ENCODE measurements around the gene PIK3R1.

Gene PIK3R1

GRCh38 chr5:68225911-68226545, 10.5 kb downstream of the PIK3R1 start:
- Histone ChIP-seq H3K4me3 (ENCODE audit: low read depth in 1 of 2, low read length in 1 of 2) (no peak overlapping the region), H3K27ac (peak overlapping the region; percentile 72)

GRCh38 chr5:68226546-68227073, 11.1 kb downstream of the PIK3R1 start:
- peaks cover 52 to 62% of the 10 kb centered on the region in 2 experiments for H3K4me1 ChIP-seq (ENCODE audit: control insufficient read depth in 1 of 2, insufficient read depth in 1 of 2, low read depth in 1 of 2, low read length in 1 of 2)
- H3K27ac ChIP-seq: peak overlapping the region; percentile 72
- no peaks in the 10 kb centered on the region for H3K9me3 ChIP-seq
- no peak overlapping the region for H3K4me3 ChIP-seq (ENCODE audit: low read depth in 1 of 2, low read length in 1 of 2)
- peaks cover 16% of the 10 kb centered on the region for H3K36me3 ChIP-seq
- TF ChIP-seq, protein P1, sequence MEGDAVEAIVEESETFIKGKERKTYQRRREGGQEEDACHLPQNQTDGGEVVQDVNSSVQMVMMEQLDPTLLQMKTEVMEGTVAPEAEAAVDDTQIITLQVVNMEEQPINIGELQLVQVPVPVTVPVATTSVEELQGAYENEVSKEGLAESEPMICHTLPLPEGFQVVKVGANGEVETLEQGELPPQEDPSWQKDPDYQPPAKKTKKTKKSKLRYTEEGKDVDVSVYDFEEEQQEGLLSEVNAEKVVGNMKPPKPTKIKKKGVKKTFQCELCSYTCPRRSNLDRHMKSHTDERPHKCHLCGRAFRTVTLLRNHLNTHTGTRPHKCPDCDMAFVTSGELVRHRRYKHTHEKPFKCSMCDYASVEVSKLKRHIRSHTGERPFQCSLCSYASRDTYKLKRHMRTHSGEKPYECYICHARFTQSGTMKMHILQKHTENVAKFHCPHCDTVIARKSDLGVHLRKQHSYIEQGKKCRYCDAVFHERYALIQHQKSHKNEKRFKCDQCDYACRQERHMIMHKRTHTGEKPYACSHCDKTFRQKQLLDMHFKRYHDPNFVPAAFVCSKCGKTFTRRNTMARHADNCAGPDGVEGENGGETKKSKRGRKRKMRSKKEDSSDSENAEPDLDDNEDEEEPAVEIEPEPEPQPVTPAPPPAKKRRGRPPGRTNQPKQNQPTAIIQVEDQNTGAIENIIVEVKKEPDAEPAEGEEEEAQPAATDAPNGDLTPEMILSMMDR (IDR thresholded peaks at IDR 0.05): no peak
- no peaks in the 10 kb centered on the region for H3K27me3 ChIP-seq

More at GRCh38 chr5:68225911-68226545, 10.5 kb downstream of the PIK3R1 start:
- Histone ChIP-seq H3K27me3 (no peaks in the 10 kb centered on the region), H3K9me3 (no peaks in the 10 kb centered on the region), H3K4me1 (ENCODE audit: control insufficient read depth in 1 of 2, insufficient read depth in 1 of 2, low read depth in 1 of 2, low read length in 1 of 2) (peaks cover 52 to 62% of the 10 kb centered on the region in 2 experiments), H3K36me3 (peaks cover 16% of the 10 kb centered on the region)
- TF ChIP-seq, protein P1 (IDR thresholded peaks at IDR 0.05): no peak

GRCh38 chr5:68227532-68228160, 12.1 kb downstream of the PIK3R1 start:
- Histone ChIP-seq H3K4me3 (ENCODE audit: low read depth in 1 of 2, low read length in 1 of 2) (no peak overlapping the region), H3K36me3 (peaks cover 16% of the 10 kb centered on the region), H3K9me3 (no peaks in the 10 kb centered on the region), H3K27ac (peak overlapping the region; percentile 72), H3K27me3 (no peaks in the 10 kb centered on the region), H3K4me1 (ENCODE audit: control insufficient read depth in 1 of 2, insufficient read depth in 1 of 2, low read depth in 1 of 2, low read length in 1 of 2) (peaks cover 43 to 56% of the 10 kb centered on the region in 2 experiments)
- TF ChIP-seq, protein P1 (IDR thresholded peaks at IDR 0.05): no peak

- Histone ChIP-seq H3K36me3 (peaks cover 16% of the 10 kb centered on the region), H3K4me1 (ENCODE audit: control insufficient read depth in 1 of 2, insufficient read depth in 1 of 2, low read depth in 1 of 2, low read length in 1 of 2) (peaks cover 34 to 43% of the 10 kb centered on the region in 2 experiments), H3K27ac (no peak overlapping the region), H3K27me3 (no peaks in the 10 kb centered on the region), H3K4me3 (ENCODE audit: low read depth in 1 of 2, low read length in 1 of 2) (no peak overlapping the region), H3K9me3 (no peaks in the 10 kb centered on the region)
- TF ChIP-seq, protein P1 (IDR thresholded peaks at IDR 0.05): no peak
These were observed 13.9 kb downstream of the PIK3R1 start for GRCh38 chr5:68229416-68229815.

GRCh38 chr5:68230285-68230684, 14.7 kb downstream of the PIK3R1 start:
- Histone ChIP-seq H3K4me3 (ENCODE audit: low read depth in 1 of 2, low read length in 1 of 2) (no peak overlapping the region), H3K27me3 (no peaks in the 10 kb centered on the region), H3K36me3 (peaks cover 16% of the 10 kb centered on the region), H3K9me3 (no peaks in the 10 kb centered on the region), H3K4me1 (ENCODE audit: control insufficient read depth in 1 of 2, insufficient read depth in 1 of 2, low read depth in 1 of 2, low read length in 1 of 2) (peaks cover 25 to 34% of the 10 kb centered on the region in 2 experiments), H3K27ac (no peak overlapping the region)
- TF ChIP-seq, protein P1 (IDR thresholded peaks at IDR 0.05): no peak

Measured in neutrophil (primary cell).